ENCODE data around the gene SUPT20HL2. TPM values are rescaled to one million over a fixed set of nuclear protein-coding genes. Genes with fewer than 3 reads are reported as not detected.
"Not testable (repeated sequence)": the region's sequence is repeated elsewhere in the genome, so short reads cannot be mapped to it uniquely, and the experiment has no call there.

The SUPT20HL2 gene
- total and polyA plus RNA-seq, 10 of the 15 experiments (the other 5 are each of a cell fraction or from before 2014, with no cell fraction given): not detected

- H3K4me1 ChIP-seq (ENCODE audit: control insufficient read depth, insufficient read depth, low read length); RAD21 ChIA-PET (ENCODE audit: unreplicated experiment); DNase-seq (ENCODE audit: low read depth, low spot score); H3K27ac ChIP-seq (ENCODE audit: control insufficient read depth, insufficient read depth); CTCF ChIA-PET; H2AFZ ChIP-seq (ENCODE audit: control insufficient read depth, low read depth, low read length); H3K9me3 ChIP-seq (replicated peaks; ENCODE audit: control insufficient read depth, insufficient read depth, low read length); H3K4me2 ChIP-seq (ENCODE audit: control insufficient read depth, insufficient read depth); H3K36me3 ChIP-seq (ENCODE audit: control insufficient read depth in 2 of 2, insufficient read depth in 2 of 2, low read length in 1 of 2); H4K20me1 ChIP-seq (ENCODE audit: control insufficient read depth, insufficient read depth); H3K4me3 ChIP-seq; intact Hi-C loops (cut with micrococcal nuclease; ENCODE audit: unreplicated experiment); H3K79me2 ChIP-seq (ENCODE audit: control insufficient read depth, insufficient read depth, low read length); H3K9ac ChIP-seq (ENCODE audit: control insufficient read depth, insufficient read depth, low read length); ATAC-seq; FAIRE-seq; SMC1A ChIA-PET (ENCODE audit: uncharacterized antibody, unreplicated experiment); in situ Hi-C loops (cut with MboI); BruUV-seq (replicated peaks); POLR2A ChIA-PET; H3K27me3 ChIP-seq (replicated peaks in 1 of 2; ENCODE audit: control insufficient read depth in 2 of 2, insufficient read depth in 2 of 2, low read length in 1 of 2): not testable (repeated sequence)
- 77% methylated on average over 35 of the region's 41 CpGs for WGBS (ENCODE audit: insufficient coverage, insufficient replicate concordance, low lambda C conversion rate, missing lambda C conversion rate)
These were observed 48.3 kb upstream of the SUPT20HL2 start for GRCh38 chrX:24362089-24362745.

- intact Hi-C loops (cut with micrococcal nuclease; ENCODE audit: unreplicated experiment): no loop called here
- no peak within 1 kb of the TSS for H3K4me2 ChIP-seq (ENCODE audit: control insufficient read depth, insufficient read depth)
- CTCF ChIA-PET: no interaction called here
- RAD21 ChIA-PET (ENCODE audit: unreplicated experiment): no interaction called here
- FAIRE-seq (no peak), ATAC-seq (no peak), DNase-seq (ENCODE audit: low read depth, low spot score) (no peak)
- H3K36me3 ChIP-seq (ENCODE audit: control insufficient read depth in 2 of 2, insufficient read depth in 2 of 2, low read length in 1 of 2): no peaks in the 10 kb centered on the region
- POLR2A ChIA-PET: no interaction called here
- no peaks in the 10 kb centered on the region; a peak in 1 of 4 replicates for H3K27me3 ChIP-seq (replicated peaks in 1 of 2; ENCODE audit: control insufficient read depth in 2 of 2, insufficient read depth in 2 of 2, low read length in 1 of 2)
- no peaks in the 10 kb centered on the region for H3K79me2 ChIP-seq (ENCODE audit: control insufficient read depth, insufficient read depth, low read length)
- H3K4me3 ChIP-seq: no peak within 1 kb of the TSS
- no TSS peak for BruUV-seq (replicated peaks)
- no peak within 1 kb of the TSS for H3K27ac ChIP-seq (ENCODE audit: control insufficient read depth, insufficient read depth)
- H3K9ac ChIP-seq (ENCODE audit: control insufficient read depth, insufficient read depth, low read length): no peak within 1 kb of the TSS
- H3K4me1 ChIP-seq (ENCODE audit: control insufficient read depth, insufficient read depth, low read length): no peaks in the 10 kb centered on the region
- no peaks in the 10 kb centered on the region for H4K20me1 ChIP-seq (ENCODE audit: control insufficient read depth, insufficient read depth)
- SMC1A ChIA-PET (ENCODE audit: uncharacterized antibody, unreplicated experiment): no interaction called here
- WGBS (ENCODE audit: insufficient coverage, insufficient replicate concordance, low lambda C conversion rate, missing lambda C conversion rate): 13% methylated on average over 3 of the region's 3 CpGs
- in situ Hi-C loops (cut with MboI): no loop called here
- no peaks in the 10 kb centered on the region for H3K9me3 ChIP-seq (replicated peaks; ENCODE audit: control insufficient read depth, insufficient read depth, low read length)
- no peak for TF ChIP-seq MXI1 (IDR thresholded peaks at IDR 0.05; ENCODE audit: low read depth, low read length)
- no peak for TF ChIP-seq SMARCA5 (IDR thresholded peaks at IDR 0.05)
- no peak for TF ChIP-seq STAT3 (IDR thresholded peaks at IDR 0.05; ENCODE audit: low read depth, low read length)
- TF ChIP-seq MEF2A (IDR thresholded peaks at IDR 0.05; ENCODE audit: insufficient read depth, low read depth, low read length): no peak
- H2AFZ ChIP-seq (ENCODE audit: control insufficient read depth, low read depth, low read length): no peak within 1 kb of the TSS
These were observed 46.4 kb upstream of the SUPT20HL2 start, which contains the start of gene SUPT20HL1 for GRCh38 chrX:24360272-24360671. Gene SUPT20HL1, plus strand, starts transcription at chrX:24360639. Its CDS starts 2,122 bp downstream, at chrX:24362761.
